Right lobe of liver (tissue), 4 donors: ENCODE results near the gene MACROD2.

Source experiments
- POLR2A ChIP-seq: fragments of 450-650 bp; IDR thresholded peaks from one replicate; pipeline ENCODE4 v1.6.1; 2017; ENCODE audit warnings: antibody characterized with exemption, mild to moderate bottlenecking
- TF ChIP-seq, protein P1 (sequence below), 4 donors: fragments of 200-600 bp in 3 of 4; fragments of 450-650 bp in 1 of 4; IDR thresholded peaks; one replicate each; pipeline versions ENCODE4 v1.5.1 to v1.8.0; 2016 to 2022; ENCODE audit warnings: antibody characterized with exemption in 4 of 4, mild to moderate bottlenecking in 2 of 4
- donor health status: DM: no; HTN: no; CAD: no.
- donor health status: DM: no; HTN: no; CAD: no.
- donor health status: DM: no; HTN: yes; CAD: no.

DNA sequence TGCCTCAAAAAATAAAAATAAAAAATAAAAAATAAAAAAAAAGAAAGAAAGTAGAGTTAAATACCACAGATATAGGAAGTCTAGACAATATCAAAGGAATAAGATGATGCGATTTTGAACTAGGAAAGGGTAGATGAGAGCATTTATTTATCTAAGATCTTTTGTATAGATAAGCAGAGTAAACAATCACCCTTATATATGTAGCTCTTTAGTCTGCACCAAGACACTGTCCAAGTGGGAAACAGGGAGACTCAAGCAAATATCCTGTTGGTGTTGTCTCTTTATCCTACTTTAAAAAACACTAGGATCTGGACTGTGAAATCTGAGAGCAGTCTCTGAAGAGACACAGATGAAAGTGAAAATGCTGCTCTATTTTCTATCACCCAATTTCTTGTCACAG is 929.1 kb downstream of the MACROD2 start:
- no peak for TF ChIP-seq POLR2A
- TF ChIP-seq, protein P1, sequence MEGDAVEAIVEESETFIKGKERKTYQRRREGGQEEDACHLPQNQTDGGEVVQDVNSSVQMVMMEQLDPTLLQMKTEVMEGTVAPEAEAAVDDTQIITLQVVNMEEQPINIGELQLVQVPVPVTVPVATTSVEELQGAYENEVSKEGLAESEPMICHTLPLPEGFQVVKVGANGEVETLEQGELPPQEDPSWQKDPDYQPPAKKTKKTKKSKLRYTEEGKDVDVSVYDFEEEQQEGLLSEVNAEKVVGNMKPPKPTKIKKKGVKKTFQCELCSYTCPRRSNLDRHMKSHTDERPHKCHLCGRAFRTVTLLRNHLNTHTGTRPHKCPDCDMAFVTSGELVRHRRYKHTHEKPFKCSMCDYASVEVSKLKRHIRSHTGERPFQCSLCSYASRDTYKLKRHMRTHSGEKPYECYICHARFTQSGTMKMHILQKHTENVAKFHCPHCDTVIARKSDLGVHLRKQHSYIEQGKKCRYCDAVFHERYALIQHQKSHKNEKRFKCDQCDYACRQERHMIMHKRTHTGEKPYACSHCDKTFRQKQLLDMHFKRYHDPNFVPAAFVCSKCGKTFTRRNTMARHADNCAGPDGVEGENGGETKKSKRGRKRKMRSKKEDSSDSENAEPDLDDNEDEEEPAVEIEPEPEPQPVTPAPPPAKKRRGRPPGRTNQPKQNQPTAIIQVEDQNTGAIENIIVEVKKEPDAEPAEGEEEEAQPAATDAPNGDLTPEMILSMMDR (IDR thresholded peaks at IDR 0.05) = no peak
